Activated T-cell treated with anti-CD3 and anti-CD28 coated beads, Interleukin-2, amount 50 U/mL, for 24 hours (primary cell): ENCODE measurements around the gene IFI16.

Experiments
- DNase-seq: peaks from one replicate; pipeline ENCODE4 v3.0.0-alpha.2; 2020
- H3K27ac Mint-ChIP-seq: 2 replicates; pipeline ENCODE4 v1.8.0; 2020; ENCODE audit warnings: mild to moderate bottlenecking, mixed read lengths
- H3K27me3 Mint-ChIP-seq: 2 replicates; pipeline ENCODE4 v1.8.0; 2020; ENCODE audit warnings: mixed read lengths
- H3K36me3 Mint-ChIP-seq: 2 replicates; pipeline ENCODE4 v1.8.0; 2020; ENCODE audit warnings: low read depth, mixed read lengths
- H3K4me1 Mint-ChIP-seq: 2 replicates; pipeline ENCODE4 v1.8.0; 2020; ENCODE audit warnings: low read depth, mixed read lengths
- H3K4me3 Mint-ChIP-seq: 2 replicates; pipeline ENCODE4 v1.8.0; 2020; ENCODE audit warnings: mild to moderate bottlenecking, moderate library complexity, mixed read lengths
- H3K9me3 Mint-ChIP-seq: 2 replicates; pipeline ENCODE4 v1.8.0; 2020; ENCODE audit warnings: mixed read lengths

Gene IFI16

DNA sequence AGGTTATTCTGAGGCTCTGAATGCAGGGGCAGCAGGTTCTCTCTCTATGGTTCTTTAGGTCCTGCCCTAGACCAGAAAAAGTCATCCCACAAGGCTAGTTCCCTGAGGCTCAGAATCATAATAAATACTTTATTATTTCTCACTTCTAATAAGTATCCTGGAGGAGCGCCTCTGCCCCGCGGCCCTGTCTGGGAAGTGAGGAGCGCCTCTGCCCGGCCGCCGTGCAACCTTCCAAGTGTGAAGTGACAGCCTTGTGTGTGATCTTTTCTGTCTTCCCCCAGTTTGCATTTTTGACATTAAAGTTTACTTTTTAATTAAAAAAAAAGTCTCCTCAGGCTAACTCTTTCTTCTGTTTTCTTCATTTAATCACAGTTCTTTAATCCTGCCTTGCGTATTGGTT, 55.4 kb downstream of the IFI16 start:
- Mint-ChIP-seq H3K27ac (no peak overlapping the region), H3K36me3 (peaks cover 85% of the 10 kb centered on the region), H3K4me1 (peaks cover 37% of the 10 kb centered on the region), H3K4me3 (no peak overlapping the region), H3K27me3 (no peaks in the 10 kb centered on the region), H3K9me3 (no peaks in the 10 kb centered on the region)
- DNase-seq: no peak

DNA sequence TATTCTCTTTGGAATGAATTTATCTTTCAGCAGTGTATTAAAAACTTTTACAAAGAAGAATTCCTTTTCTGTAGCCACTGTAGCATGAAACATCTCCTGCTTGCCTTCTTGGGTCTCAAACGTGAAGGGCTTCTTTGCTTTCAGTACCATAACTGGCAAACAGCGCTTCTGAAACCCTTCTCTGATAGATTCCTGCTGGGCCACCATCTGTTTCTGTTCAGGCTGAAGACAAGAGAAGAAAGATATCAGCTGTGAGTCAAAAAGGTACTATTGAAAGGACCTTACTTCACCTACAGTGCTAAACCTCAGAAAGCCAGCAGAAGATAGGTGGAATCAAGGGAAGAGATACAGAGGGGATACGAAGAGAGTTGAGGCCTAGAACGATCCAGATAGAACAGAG, 56.4 kb downstream of the IFI16 start:
- no peaks in the 10 kb centered on the region for H3K27me3 Mint-ChIP-seq

DNA sequence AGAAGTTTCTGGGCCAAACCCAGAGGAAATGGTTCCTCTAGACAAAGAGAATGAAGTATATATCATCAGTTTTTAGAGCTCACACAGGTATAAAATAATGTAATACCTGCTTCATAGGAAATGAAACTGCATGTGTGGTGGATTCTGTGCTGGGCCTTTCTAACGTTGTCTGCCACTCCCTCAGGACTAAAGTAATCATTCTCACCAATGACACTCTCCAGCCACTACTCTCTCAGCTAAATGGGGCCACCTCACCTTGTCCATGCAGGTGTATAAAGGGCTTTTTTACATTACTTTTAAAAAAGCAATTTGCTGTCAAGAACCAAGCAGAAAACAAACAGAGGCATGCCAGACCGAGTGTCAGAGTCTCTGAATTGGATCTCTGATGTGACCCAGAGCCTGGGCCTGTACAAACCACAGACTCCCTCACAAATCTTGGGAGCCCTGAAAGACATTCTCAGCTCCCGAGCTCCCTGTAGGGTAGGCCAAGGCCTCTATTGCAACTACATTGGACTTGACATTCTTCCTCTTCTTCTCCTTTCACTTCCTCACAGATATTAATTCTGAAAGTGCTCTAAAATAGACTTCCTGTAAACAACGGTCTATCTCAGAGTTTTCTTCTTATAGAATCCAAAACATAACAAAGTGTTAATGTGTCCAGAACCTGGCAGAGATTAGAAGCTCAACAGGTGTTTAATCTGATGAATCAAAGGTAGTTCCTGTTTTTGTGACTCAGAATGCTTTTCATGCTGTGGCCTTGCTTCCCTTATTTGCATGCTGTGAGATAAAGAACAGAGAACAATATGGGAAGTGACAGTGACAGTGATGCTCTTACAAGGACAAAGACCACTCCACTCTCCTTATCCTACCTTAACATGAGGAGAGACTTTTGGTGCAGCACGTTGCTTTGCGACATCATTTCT, 58.3 kb downstream of the IFI16 start:
- Mint-ChIP-seq H3K27me3 (no peaks in the 10 kb centered on the region), H3K36me3 (peaks cover 84% of the 10 kb centered on the region), H3K27ac (peak overlapping the region; percentile 87), H3K9me3 (no peaks in the 10 kb centered on the region), H3K4me1 (peaks cover 49% of the 10 kb centered on the region), H3K4me3 (peak overlapping the region; percentile 19)
- DNase-seq: no peak

More for the DNA sequence above, 56.4 kb downstream of the IFI16 start:
- no peak overlapping the region for H3K27ac Mint-ChIP-seq
- H3K9me3 Mint-ChIP-seq: no peaks in the 10 kb centered on the region
- no peak for DNase-seq
- peaks cover 38% of the 10 kb centered on the region for H3K4me1 Mint-ChIP-seq
- peaks cover 84% of the 10 kb centered on the region for H3K36me3 Mint-ChIP-seq
- H3K4me3 Mint-ChIP-seq: no peak overlapping the region

DNA sequence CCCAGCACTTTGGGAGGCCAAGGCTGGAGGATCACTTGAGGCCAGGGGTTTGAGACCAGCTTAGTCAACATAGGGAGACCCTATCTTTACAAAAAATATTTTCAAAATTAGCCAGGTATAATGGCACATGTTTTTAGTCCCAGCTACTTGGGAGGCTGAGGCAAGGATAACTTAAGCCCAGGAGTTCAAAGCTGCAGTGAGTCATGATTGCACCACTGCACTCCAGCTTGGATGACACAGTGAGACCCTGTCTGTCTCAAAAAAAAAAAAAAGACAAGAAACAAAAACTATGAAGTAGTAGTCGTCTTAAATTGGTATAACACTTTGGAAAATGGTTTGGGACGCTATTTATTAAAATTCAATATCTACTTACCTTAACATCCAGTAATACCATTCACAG, 59.2 kb downstream of the IFI16 start:
- peaks cover 82% of the 10 kb centered on the region for H3K36me3 Mint-ChIP-seq
- no peaks in the 10 kb centered on the region for H3K9me3 Mint-ChIP-seq
- H3K4me1 Mint-ChIP-seq: peaks cover 54% of the 10 kb centered on the region
- peak overlapping the region; percentile 55 for H3K27ac Mint-ChIP-seq
- no peak for DNase-seq
- no peaks in the 10 kb centered on the region for H3K27me3 Mint-ChIP-seq
- H3K4me3 Mint-ChIP-seq: no peak overlapping the region

DNA sequence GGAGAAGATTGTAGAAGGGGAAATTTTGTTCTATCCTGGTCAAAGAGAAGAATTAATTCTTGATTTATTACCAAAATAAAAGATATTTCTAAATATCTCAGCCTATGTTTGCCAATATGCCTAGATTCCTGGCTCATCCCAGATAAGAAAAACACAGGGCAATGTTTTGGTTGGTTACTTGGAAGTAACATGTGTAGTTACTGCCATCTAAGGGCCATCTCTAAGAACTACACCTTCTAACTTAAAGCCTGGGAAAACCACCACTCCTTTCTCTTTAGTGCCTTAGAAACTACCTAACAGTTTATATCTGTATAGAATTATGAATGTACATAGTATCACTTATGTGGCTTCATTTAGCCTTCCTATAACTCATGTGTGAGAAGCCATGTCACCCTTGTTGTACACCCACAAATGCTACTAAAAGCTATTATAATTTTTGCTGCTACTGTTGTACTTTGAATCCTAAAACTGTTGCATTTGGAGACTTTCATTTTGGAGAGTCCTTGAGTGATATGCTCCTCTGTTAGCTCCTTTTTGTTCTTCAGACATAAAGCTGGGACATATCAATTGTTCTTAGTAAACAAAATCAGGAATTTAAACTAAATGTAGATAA, 62.4 kb downstream of the IFI16 start:
- Mint-ChIP-seq H3K9me3 (no peaks in the 10 kb centered on the region), H3K27me3 (no peaks in the 10 kb centered on the region), H3K36me3 (peaks cover 69% of the 10 kb centered on the region), H3K4me1 (peaks cover 62% of the 10 kb centered on the region), H3K27ac (peak overlapping the region; percentile 81), H3K4me3 (peak overlapping the region; percentile 64)
- DNase-seq: no peak

- DNase-seq: peak; percentile 70
- H3K9me3 Mint-ChIP-seq: no peaks in the 10 kb centered on the region
- peaks cover 35% of the 10 kb centered on the region for H3K36me3 Mint-ChIP-seq
- peaks cover 58% of the 10 kb centered on the region for H3K4me1 Mint-ChIP-seq
- no peaks in the 10 kb centered on the region for H3K27me3 Mint-ChIP-seq
- peak within 1 kb of the TSS; percentile 87 for H3K4me3 Mint-ChIP-seq
- peak within 1 kb of the TSS; percentile 100 for H3K27ac Mint-ChIP-seq
Observed at GRCh38 chr1:159076438-159077119, 66.9 kb downstream of the IFI16 start, which contains the start of gene AIM2. Gene AIM2, minus strand, starts transcription at chr1:159076766. Its CDS starts 3,267 bp downstream, at chr1:159073499.

GRCh38 chr1:159077120-159077961, 67.6 kb downstream of the IFI16 start:
- peaks cover 54% of the 10 kb centered on the region for H3K4me1 Mint-ChIP-seq
- H3K36me3 Mint-ChIP-seq: peaks cover 28% of the 10 kb centered on the region
- H3K27me3 Mint-ChIP-seq: no peaks in the 10 kb centered on the region
- peak; percentile 97 for DNase-seq
- no peaks in the 10 kb centered on the region for H3K9me3 Mint-ChIP-seq
- H3K4me3 Mint-ChIP-seq: peak overlapping the region; percentile 87
- peak overlapping the region; percentile 100 for H3K27ac Mint-ChIP-seq

DNA sequence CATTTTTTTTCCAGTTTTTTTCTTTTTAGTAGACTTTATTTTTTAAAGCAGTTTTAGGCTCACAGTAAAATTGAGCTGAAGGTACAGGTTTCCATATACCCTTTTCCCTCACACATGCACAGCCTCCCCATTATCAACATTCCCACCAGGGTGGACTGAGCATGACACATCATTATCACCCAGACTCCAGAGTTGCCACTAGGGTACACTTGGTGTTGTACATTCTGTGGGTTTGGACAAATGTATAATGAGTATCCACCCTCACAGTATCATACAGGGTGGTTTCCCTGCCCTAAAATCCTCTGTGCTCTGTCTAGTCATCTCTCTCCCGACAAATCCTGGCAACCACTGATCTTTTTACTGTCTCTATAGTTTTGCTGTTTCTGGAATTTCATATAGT, 69.8 kb downstream of the IFI16 start:
- Mint-ChIP-seq H3K36me3 (peaks cover 12% of the 10 kb centered on the region), H3K9me3 (no peaks in the 10 kb centered on the region), H3K27ac (no peak overlapping the region), H3K4me1 (peaks cover 43% of the 10 kb centered on the region), H3K27me3 (no peaks in the 10 kb centered on the region), H3K4me3 (no peak overlapping the region)
- DNase-seq: no peak

GRCh38 chr1:159081626-159082025, 71.9 kb downstream of the IFI16 start:
- no peaks in the 10 kb centered on the region for H3K9me3 Mint-ChIP-seq
- H3K4me3 Mint-ChIP-seq: no peak overlapping the region
- no peak overlapping the region for H3K27ac Mint-ChIP-seq
- no peaks in the 10 kb centered on the region for H3K27me3 Mint-ChIP-seq
- no peak for DNase-seq
- peaks cover 33% of the 10 kb centered on the region for H3K4me1 Mint-ChIP-seq
- no peaks in the 10 kb centered on the region for H3K36me3 Mint-ChIP-seq

DNA sequence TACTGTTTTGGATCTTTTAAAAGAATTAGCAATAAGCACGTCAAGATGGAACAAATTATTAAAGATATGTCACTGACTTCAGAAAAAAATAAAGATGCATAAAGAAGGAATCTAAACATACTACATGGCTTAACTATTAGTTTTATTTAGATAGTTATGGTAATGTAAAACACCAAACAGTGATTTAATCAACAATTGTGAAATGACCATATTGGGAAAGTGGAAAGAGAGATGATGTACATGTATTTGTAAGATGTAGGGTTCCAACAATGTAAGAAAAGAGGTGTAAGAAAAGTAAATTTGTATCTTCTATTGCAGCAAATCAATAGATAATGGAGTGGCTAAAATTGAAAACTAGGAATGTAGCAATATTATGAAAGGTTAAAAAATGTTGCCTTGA, 73.3 kb downstream of the IFI16 start:
- no peak for DNase-seq
- no peaks in the 10 kb centered on the region for H3K27me3 Mint-ChIP-seq
- no peak overlapping the region for H3K27ac Mint-ChIP-seq
- H3K4me3 Mint-ChIP-seq: no peak overlapping the region
- no peaks in the 10 kb centered on the region for H3K9me3 Mint-ChIP-seq
- H3K36me3 Mint-ChIP-seq: no peaks in the 10 kb centered on the region
- H3K4me1 Mint-ChIP-seq: peaks cover 27% of the 10 kb centered on the region

DNA sequence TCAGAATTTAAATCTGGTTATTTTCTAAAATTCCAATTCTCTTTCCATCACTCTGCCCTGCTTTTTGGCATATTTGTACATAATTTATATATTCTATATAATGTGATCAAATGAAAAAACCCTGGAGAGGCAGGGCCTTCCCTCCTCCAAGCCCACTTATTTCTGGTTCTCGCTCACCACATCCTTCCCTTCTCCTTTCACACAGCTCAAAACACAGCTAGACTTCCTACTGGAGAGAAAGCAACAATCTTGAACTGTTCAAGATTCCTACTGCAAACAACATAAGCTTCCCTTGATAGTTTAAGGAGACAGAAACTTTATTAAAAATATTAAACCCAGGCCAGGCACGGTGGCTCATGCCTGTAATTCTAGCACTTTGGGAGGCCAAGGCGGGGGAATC, 74.4 kb downstream of the IFI16 start:
- no peak for DNase-seq
- Mint-ChIP-seq H3K36me3 (no peaks in the 10 kb centered on the region), H3K27me3 (no peaks in the 10 kb centered on the region), H3K4me1 (peaks cover 32% of the 10 kb centered on the region), H3K9me3 (no peaks in the 10 kb centered on the region), H3K27ac (no peak overlapping the region), H3K4me3 (no peak overlapping the region)

- H3K4me3 Mint-ChIP-seq: no peak overlapping the region
- H3K27me3 Mint-ChIP-seq: no peaks in the 10 kb centered on the region
- H3K27ac Mint-ChIP-seq: no peak overlapping the region
- H3K4me1 Mint-ChIP-seq: peaks cover 33% of the 10 kb centered on the region
- DNase-seq: no peak
- H3K36me3 Mint-ChIP-seq: no peaks in the 10 kb centered on the region
- H3K9me3 Mint-ChIP-seq: no peaks in the 10 kb centered on the region
Observed at GRCh38 chr1:159084867-159085266, 75.2 kb downstream of the IFI16 start.

- Mint-ChIP-seq H3K4me3 (peak overlapping the region; percentile 35), H3K9me3 (no peaks in the 10 kb centered on the region), H3K36me3 (no peaks in the 10 kb centered on the region), H3K4me1 (peaks cover 52% of the 10 kb centered on the region), H3K27me3 (no peaks in the 10 kb centered on the region), H3K27ac (peak overlapping the region; percentile 96)
- DNase-seq: no peak
Observed at GRCh38 chr1:159088050-159088449, 78.3 kb downstream of the IFI16 start.
